CD4-positive, alpha-beta memory T cell (primary cell): Measurements from ENCODE around the gene TNP2. TPM values are rescaled to one million over a fixed set of nuclear protein-coding genes. Genes with fewer than 3 reads are reported as not detected.
A peak's percentile ranks its signal among the peaks of the same experiment; 100 is the strongest.

Experiments
- CTCF ChIA-PET: fragments of 350-600 bp; sonication (Branson Sonifier 250); formaldehyde crosslinking; loops from one replicate; lab custom pipeline; 2021; ENCODE audit warnings: inconsistent platforms; ENCODE audit not compliant: partially characterized antibody; lab: Charles Lee
- POLR2A ChIA-PET: fragments of 350-600 bp; sonication (Branson Sonifier 250); formaldehyde crosslinking; loops from one replicate; lab custom pipeline; 2021; ENCODE audit not compliant: partially characterized antibody; lab: Charles Lee
- DNase-seq, 5 donors: peaks; one replicate each; pipeline versions ENCODE4 v3.0.0 to v3.0.0-alpha.2; 2020 to 2022; ENCODE audit warnings: mixed read lengths in 1 of 5
- H3K27ac ChIP-seq: one replicate; pipeline ENCODE4 v1.7.0; 2013; ENCODE audit warnings: low read depth, low read length
- H3K27me3 ChIP-seq: 2 replicates; pipeline ENCODE4 v1.7.0; 2013; ENCODE audit warnings: mild to moderate bottlenecking, low read length, moderate library complexity; ENCODE audit not compliant: insufficient read depth
- H3K36me3 ChIP-seq: 2 replicates; pipeline ENCODE4 v1.7.0; 2013; ENCODE audit warnings: mild to moderate bottlenecking, low read length, moderate library complexity; ENCODE audit not compliant: insufficient read depth
- H3K4me1 ChIP-seq: 2 replicates; pipeline ENCODE4 v1.7.0; 2013; ENCODE audit warnings: mild to moderate bottlenecking, low read length, moderate library complexity; ENCODE audit not compliant: insufficient read depth
- H3K4me3 ChIP-seq, 2 donors: one replicate each; pipeline ENCODE4 v1.7.0; 2013; ENCODE audit warnings: low read length in 2 of 2, mild to moderate bottlenecking in 1 of 2
- H3K9me3 ChIP-seq, 2 donors: one replicate each; pipeline ENCODE4 v1.7.0; 2013; ENCODE audit warnings: low read length in 2 of 2, control low read depth in 1 of 2; ENCODE audit not compliant: control insufficient read depth in 1 of 2
- H3K27ac Mint-ChIP-seq, 7 donors: one replicate each; pipeline ENCODE4 v1.8.0; 2020 to 2021; ENCODE audit warnings: mixed read lengths in 7 of 7, mild to moderate bottlenecking in 6 of 7, inconsistent platforms in 3 of 7, moderate library complexity in 3 of 7
- H3K27me3 Mint-ChIP-seq, 2 donors: one replicate each; pipeline ENCODE4 v1.8.0; 2020 to 2021; ENCODE audit warnings: mixed read lengths in 2 of 2
- H3K36me3 Mint-ChIP-seq, 2 donors: one replicate each; pipeline ENCODE4 v1.8.0; 2020 to 2021; ENCODE audit warnings: mixed read lengths in 2 of 2, inconsistent platforms in 1 of 2, mild to moderate bottlenecking in 1 of 2
- H3K4me1 Mint-ChIP-seq, 4 donors: one replicate each; pipeline ENCODE4 v1.8.0; 2020 to 2021; ENCODE audit warnings: mixed read lengths in 4 of 4, mild to moderate bottlenecking in 1 of 4
- H3K4me3 Mint-ChIP-seq, 8 donors: one replicate each; pipeline ENCODE4 v1.8.0; 2020 to 2021; ENCODE audit warnings: mixed read lengths in 8 of 8, mild to moderate bottlenecking in 7 of 8, moderate library complexity in 6 of 8, inconsistent platforms in 3 of 8
- H3K9me3 Mint-ChIP-seq, 8 donors: one replicate each; pipeline ENCODE4 v1.8.0; 2020 to 2021; ENCODE audit warnings: mixed read lengths in 8 of 8, mild to moderate bottlenecking in 5 of 8, inconsistent platforms in 3 of 8, moderate library complexity in 1 of 8
- intact Hi-C: fragments of 100-400 bp; cut with micrococcal nuclease; formaldehyde crosslinking; loops from one replicate; pipeline ENCODE4 v1.15.1; 2023
- polyA plus RNA-seq, 2 donors: library from polyadenylated mRNA; unstranded; fragments of 300-500 nt; fragmentation: Illumina TruSeq; gene quantifications; one replicate each; pipeline ENCODE4 v1.2.3, GENCODE V29; 2021
- total RNA-seq, 2 experiments: library from RNA; stranded (reverse); gene quantifications; one replicate each; pipeline ENCODE4 v1.2.3, GENCODE V29; 2021

Gene TNP2
- total and polyA plus RNA-seq, 4 experiments from 2014 or later: not detected

GRCh38 chr16:11277607-11278337 lies 8.6 kb upstream of the TNP2 start:
- Histone ChIP-seq H3K4me3 (no peak overlapping the region), H3K36me3 (no peaks in the 10 kb centered on the region), H3K27me3 (no peaks in the 10 kb centered on the region), H3K4me1 (no peaks in the 10 kb centered on the region), H3K9me3 (no peaks in the 10 kb centered on the region), H3K27ac (no peak overlapping the region)
- peak overlapping the region in 2 of 7 donors; percentile 15 to 86 for H3K27ac Mint-ChIP-seq
- peaks cover 0 to 3% of the 10 kb centered on the region in 2 donors for H3K27me3 Mint-ChIP-seq
- POLR2A ChIA-PET: no interaction called here
- CTCF ChIA-PET: no interaction called here
- no peak for DNase-seq
- H3K4me1 Mint-ChIP-seq: peaks cover 0 to 3% (median 0%) of the 10 kb centered on the region in 4 donors
- H3K36me3 Mint-ChIP-seq: no peaks in the 10 kb centered on the region
- H3K9me3 Mint-ChIP-seq: no peaks in the 10 kb centered on the region
- intact Hi-C loops: no loop called here
- H3K4me3 Mint-ChIP-seq: no peak overlapping the region

- Mint-ChIP-seq H3K4me3 (peak overlapping the region in 1 of 8 donors; percentile 5), H3K9me3 (no peaks in the 10 kb centered on the region), H3K27me3 (peaks cover 0 to 1% of the 10 kb centered on the region in 2 donors), H3K36me3 (no peaks in the 10 kb centered on the region), H3K27ac (peak overlapping the region in 2 of 7 donors; percentile 70 to 86), H3K4me1 (peaks cover 0 to 3% (median 0%) of the 10 kb centered on the region in 4 donors)
- Histone ChIP-seq H3K9me3 (no peaks in the 10 kb centered on the region), H3K4me1 (no peaks in the 10 kb centered on the region), H3K36me3 (no peaks in the 10 kb centered on the region), H3K4me3 (no peak overlapping the region), H3K27me3 (no peaks in the 10 kb centered on the region), H3K27ac (no peak overlapping the region)
- DNase-seq: no peak
- ChIA-PET CTCF (interaction anchor here (0.7 kb wide), 1 partner anchor 306 kb away, joined by 3 read pairs; no protein-coding TSS in a partner anchor), POLR2A (no interaction called here)
- intact Hi-C loops: no loop called here
Measured at GRCh38 chr16:11276896-11277593, 7.9 kb upstream of the TNP2 start.

GRCh38 chr16:11276143-11276895 lies 7.2 kb upstream of the TNP2 start, which contains the start of gene PRM2:
TSS of gene PRM2 (minus strand) at chr16:11276480. CDS start at chr16:11276370, 110 bp downstream.
- no peaks in the 10 kb centered on the region for H3K27me3 Mint-ChIP-seq
- Histone ChIP-seq H3K9me3 (no peaks in the 10 kb centered on the region), H3K4me3 (no peak within 1 kb of the TSS), H3K27ac (no peak within 1 kb of the TSS), H3K4me1 (no peaks in the 10 kb centered on the region), H3K27me3 (no peaks in the 10 kb centered on the region), H3K36me3 (no peaks in the 10 kb centered on the region)
- POLR2A ChIA-PET: no interaction called here
- no peaks in the 10 kb centered on the region for H3K9me3 Mint-ChIP-seq
- DNase-seq: no peak
- H3K4me1 Mint-ChIP-seq: peaks cover 0 to 3% (median 0%) of the 10 kb centered on the region in 4 donors
- H3K4me3 Mint-ChIP-seq: peak within 1 kb of the TSS in 1 of 8 donors; percentile 5
- no peaks in the 10 kb centered on the region for H3K36me3 Mint-ChIP-seq
- CTCF ChIA-PET: interaction anchor here (0.7 kb wide), 1 partner anchor 305 kb away, joined by 3 read pairs; no protein-coding TSS in a partner anchor
- intact Hi-C loops: no loop called here
- H3K27ac Mint-ChIP-seq: peak within 1 kb of the TSS in 1 of 7 donors; percentile 70

GRCh38 chr16:11274964-11275363 lies 5.8 kb upstream of the TNP2 start:
- H3K27me3 ChIP-seq: no peaks in the 10 kb centered on the region
- no peaks in the 10 kb centered on the region for H3K36me3 ChIP-seq
- no peak overlapping the region for H3K27ac ChIP-seq
- Mint-ChIP-seq H3K27me3 (no peaks in the 10 kb centered on the region), H3K9me3 (no peaks in the 10 kb centered on the region), H3K36me3 (no peaks in the 10 kb centered on the region), H3K4me3 (no peak overlapping the region), H3K4me1 (peaks cover 0 to 2% (median 0%) of the 10 kb centered on the region in 4 donors), H3K27ac (peak overlapping the region in 1 of 7 donors; percentile 23)
- H3K4me3 ChIP-seq: no peak overlapping the region
- intact Hi-C loops: no loop called here
- no peak for DNase-seq
- H3K9me3 ChIP-seq: no peaks in the 10 kb centered on the region
- POLR2A ChIA-PET: no interaction called here
- no peaks in the 10 kb centered on the region for H3K4me1 ChIP-seq
- CTCF ChIA-PET: no interaction called here

GRCh38 chr16:11273721-11274324 lies 4.7 kb upstream of the TNP2 start:
- no peak overlapping the region for H3K4me3 Mint-ChIP-seq
- CTCF ChIA-PET: interaction anchor here (1.0 to 2.2 kb wide), 2 partner anchors 16 to 310 kb away, joined by 6 read pairs; no protein-coding TSS in a partner anchor
- no peaks in the 10 kb centered on the region for H3K4me1 ChIP-seq
- intact Hi-C loops: no loop called here
- no peak overlapping the region for H3K4me3 ChIP-seq
- H3K4me1 Mint-ChIP-seq: no peaks in the 10 kb centered on the region
- H3K27me3 Mint-ChIP-seq: no peaks in the 10 kb centered on the region
- H3K27me3 ChIP-seq: no peaks in the 10 kb centered on the region
- no peaks in the 10 kb centered on the region for H3K9me3 ChIP-seq
- no peak overlapping the region for H3K27ac ChIP-seq
- no peaks in the 10 kb centered on the region for H3K36me3 ChIP-seq
- no peak for DNase-seq
- no peaks in the 10 kb centered on the region for H3K9me3 Mint-ChIP-seq
- POLR2A ChIA-PET: interaction anchor here (0.5 to 1.5 kb wide), 3 partner anchors 10 to 1002 kb away, joined by 3 to 4 read pairs (median 3); no protein-coding TSS in a partner anchor
- H3K27ac Mint-ChIP-seq: peak overlapping the region in 1 of 7 donors; percentile 54
- H3K36me3 Mint-ChIP-seq: no peaks in the 10 kb centered on the region

- H3K36me3 Mint-ChIP-seq: no peaks in the 10 kb centered on the region
- H3K27me3 Mint-ChIP-seq: no peaks in the 10 kb centered on the region
- Histone ChIP-seq H3K36me3 (no peaks in the 10 kb centered on the region), H3K4me1 (no peaks in the 10 kb centered on the region), H3K27ac (no peak within 1 kb of the TSS), H3K4me3 (no peak within 1 kb of the TSS), H3K9me3 (no peaks in the 10 kb centered on the region), H3K27me3 (no peaks in the 10 kb centered on the region)
- H3K27ac Mint-ChIP-seq: peak within 1 kb of the TSS in 2 of 7 donors; percentile 46 to 54
- no peak for DNase-seq
- POLR2A ChIA-PET: interaction anchor here (1.2 to 1.5 kb wide), 2 partner anchors 9 to 18 kb away, joined by 3 to 4 read pairs; no protein-coding TSS in a partner anchor
- intact Hi-C loops: no loop called here
- no peaks in the 10 kb centered on the region for H3K9me3 Mint-ChIP-seq
- no peak within 1 kb of the TSS for H3K4me3 Mint-ChIP-seq
- H3K4me1 Mint-ChIP-seq: no peaks in the 10 kb centered on the region
- CTCF ChIA-PET: interaction anchor here (1.0 to 2.2 kb wide), 2 partner anchors 16 to 309 kb away, joined by 6 read pairs; no protein-coding TSS in a partner anchor
Measured at GRCh38 chr16:11272921-11273720, 4.0 kb upstream of the TNP2 start, which contains the start of gene PRM3. TSS of gene PRM3 (minus strand) at chr16:11273629. CDS start at chr16:11273595, 34 bp downstream.
